NCI-H345 treated with DMSO at 0.1 percent for 48 hours (cell line): ENCODE results near the gene SMAD1.
"Not testable (repeated sequence)": the region's sequence is repeated elsewhere in the genome, so short reads cannot be mapped to it uniquely, and the experiment has no call there.

Experiments
- DNase-seq: peaks from one replicate; lab custom pipeline; 2025; ENCODE audit not compliant: unreplicated experiment; lab: John Stamatoyannopoulos, UW

SMAD1 gene

DNA sequence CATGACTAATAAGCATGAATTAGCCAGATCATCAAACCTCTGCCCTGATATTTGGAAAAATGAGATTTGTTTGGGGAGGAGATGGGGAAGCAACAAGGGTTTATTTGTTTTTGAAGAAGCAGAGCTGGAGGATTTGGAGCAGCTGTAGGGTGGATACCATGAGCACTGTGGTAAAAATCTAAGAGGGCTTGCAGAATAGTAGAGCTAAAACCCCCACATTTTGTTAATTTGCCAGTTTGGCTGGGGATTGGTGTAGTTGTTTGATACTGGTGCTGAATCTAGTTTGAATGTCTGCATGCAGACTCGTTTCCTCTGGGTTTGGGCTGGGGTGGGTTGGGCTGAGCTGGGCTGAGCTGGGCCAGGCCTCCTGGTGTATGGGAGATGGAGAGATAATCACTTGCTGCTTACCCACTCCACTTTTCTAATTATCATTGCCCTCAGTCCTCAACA is 43.7 kb downstream of the SMAD1 start:
- no peak for DNase-seq

DNA sequence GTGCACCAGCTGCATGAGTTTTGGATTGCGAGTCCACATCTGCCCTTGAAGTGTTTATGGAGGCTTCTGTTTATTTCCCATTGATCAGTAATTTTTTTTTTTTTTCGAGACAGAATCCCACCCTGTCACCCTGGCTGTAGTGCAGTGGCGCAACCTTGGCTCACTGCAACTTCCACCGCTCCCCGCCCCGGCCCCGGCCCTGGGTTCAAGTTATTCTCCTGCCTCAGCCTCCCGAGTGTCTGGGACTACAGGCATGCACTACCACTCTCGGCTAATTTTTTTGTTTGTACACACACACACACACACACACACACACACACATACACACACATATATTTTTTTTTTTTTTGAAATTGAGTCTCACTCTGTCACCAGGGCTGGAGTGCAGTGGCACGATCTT is 46.1 kb downstream of the SMAD1 start:
- DNase-seq, result no peak

DNA sequence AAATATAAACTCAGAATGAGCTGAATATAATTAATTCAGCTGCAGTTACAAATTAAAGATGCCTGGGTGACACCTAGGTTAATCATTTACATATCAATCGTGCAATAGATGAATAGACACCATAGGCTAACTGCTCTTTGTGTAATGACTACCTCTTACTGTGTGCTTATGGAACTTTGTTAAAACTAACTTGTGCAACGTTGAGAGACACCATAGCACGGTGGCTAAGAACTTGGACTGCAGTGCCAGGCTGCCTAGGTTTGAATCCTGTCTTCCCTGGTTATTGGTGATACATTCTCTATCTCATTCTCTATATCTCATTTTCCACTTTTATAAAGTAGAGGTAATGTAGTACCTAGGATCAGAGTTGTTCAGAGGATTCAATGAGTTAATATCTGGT is 46.9 kb downstream of the SMAD1 start:
- no peak for DNase-seq

DNA sequence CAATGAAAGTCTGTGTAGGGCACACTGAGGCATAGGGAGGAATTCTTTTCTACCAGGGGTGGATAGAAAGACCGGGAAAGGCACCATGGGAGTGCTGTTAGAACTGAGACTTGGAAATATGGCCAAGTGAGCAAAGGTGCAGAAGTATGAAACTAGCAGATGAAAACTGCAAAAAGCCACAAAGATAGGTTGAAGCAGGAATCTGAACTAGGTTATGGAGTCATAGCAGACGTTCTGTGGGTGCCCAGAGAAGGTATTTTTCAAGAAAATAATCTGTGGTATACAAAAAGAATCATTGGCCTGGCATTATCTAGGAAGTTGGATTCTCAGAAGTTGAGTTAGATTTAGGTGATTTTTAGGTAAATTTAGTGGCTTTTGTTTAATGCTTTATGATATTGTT is 48.5 kb downstream of the SMAD1 start:
- no peak for DNase-seq

DNA sequence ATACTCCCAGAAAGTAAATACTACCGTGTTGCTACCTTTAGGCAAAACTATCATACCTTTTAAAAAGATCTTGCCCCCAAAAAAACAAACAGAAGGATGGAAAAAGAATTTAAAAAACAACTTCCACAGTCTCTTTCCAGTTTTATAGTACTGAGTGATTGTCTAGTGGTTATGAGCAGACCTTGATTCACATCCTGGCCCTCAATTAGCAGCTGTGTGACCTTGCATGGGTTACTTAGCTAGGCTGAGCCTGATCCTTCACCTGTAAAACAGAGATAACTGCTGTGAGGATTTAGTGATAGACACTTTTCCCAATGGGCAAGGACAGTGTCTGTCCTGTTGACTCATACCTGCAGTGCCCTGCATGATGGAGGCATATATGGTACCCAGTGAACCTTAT is 49.0 kb downstream of the SMAD1 start:
- DNase-seq, result no peak

DNA sequence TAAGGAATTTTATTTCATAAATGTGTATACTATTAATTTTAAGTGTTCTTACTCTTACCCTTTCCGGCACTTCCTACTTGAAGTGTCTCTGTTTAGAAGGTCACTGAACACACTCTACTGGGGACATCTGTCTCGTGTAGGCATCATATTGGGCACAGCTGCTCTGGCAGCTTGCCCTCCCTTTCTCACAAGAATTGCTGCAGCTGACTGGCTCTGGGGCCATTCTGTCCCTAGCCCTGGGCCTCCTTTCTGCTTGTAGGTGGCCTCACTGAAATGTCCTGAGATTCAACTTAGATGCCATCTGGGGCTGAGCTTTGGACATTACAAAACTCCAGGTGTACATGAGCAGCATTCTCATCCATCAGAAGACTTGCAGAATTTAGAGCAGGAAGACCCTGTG is 49.6 kb downstream of the SMAD1 start:
- DNase-seq, result no peak

DNA sequence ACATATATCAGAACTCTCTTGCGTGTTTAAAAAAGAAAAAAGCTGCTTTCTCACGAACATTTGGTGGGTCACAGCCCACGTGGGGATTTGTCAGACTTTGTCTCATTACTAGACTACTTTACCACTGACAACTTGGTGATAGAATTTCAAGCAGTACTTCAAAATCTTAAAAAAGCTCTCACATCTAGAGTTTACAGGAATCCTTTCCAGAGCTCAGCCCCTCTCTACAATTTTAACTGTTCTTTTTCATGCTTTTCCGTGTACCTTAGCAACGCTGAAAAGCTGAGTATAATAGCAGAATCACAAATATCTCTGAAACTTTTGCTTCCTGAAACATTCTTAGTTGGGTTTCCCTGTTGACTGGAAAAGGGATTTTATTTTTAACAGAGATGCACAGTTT is 50.2 kb downstream of the SMAD1 start:
- DNase-seq, result no peak

DNA sequence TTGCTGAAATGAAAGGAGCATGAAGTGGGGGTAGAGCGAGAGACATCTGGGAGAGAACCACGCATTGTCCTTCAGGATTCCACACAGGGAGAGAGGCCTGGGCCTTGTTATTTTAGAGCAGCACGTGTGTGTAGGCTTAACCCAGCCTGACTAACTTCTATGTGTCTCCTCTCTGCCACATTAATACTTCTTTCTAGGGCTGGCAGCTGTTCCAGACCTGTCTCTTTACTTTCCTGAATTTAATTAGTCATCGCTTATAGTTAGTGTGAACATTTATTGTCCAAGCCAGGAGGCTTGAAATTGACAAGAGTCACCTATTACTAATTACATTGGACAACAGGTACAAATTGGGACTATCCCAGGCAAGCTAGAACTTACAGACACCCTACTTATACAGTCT is 51.3 kb downstream of the SMAD1 start:
- no peak for DNase-seq

DNA sequence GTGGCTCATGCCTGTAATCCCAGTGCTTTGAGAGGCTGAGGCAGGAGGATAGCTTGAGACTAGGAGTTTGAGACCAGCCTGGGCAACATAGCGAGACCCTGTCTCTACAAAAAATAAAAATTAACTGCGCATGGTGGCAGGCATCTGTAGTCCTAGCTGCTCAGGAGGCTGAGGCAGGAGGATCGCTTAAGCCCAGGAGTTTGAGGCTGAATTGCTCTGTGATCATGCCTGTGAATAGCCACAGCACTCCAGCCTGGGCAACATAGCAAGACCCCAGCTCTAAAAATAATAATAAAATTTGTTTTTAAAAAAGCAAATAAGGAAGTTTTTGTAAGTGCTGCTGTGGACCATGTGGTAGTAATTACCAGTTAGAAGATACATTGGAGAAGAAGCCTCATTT is 51.8 kb downstream of the SMAD1 start:
- not testable (repeated sequence) for DNase-seq

DNA sequence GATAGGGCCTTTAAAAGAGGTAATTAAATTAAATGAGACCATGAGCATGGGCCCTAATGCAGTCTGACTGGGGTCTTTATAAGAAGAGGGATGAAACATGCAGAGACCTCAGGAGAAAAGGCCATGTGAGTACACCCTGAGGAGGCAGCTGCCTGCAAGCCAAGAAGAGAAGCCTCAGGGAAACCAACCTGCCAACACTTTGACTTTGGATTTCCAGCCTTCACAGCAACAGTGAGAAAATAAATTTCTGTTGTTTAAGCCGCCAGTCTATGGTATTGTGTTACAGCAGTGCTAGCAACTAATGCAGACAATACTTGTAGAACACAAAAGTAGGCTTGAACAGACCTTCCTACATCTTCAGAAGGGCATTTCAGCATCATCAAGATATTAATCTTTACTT is 52.3 kb downstream of the SMAD1 start:
- no peak for DNase-seq

DNA sequence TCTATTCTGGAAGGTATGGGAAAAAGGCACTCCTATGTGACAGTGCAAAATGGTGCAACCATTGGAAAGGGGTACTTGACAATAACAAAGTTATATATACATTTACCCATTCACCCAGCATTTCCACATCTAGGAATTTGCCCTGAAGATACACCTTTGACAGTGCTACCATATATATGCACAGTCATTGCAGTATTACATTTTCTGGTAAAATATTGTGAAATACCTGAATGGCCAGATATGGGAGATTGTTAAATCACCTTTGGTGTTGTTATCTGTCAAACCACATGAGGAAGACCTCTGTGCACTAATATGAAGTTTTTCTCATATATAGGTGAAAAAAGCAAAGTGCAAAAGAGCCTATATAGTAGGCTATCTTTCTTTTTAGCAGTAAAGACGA is 53.5 kb downstream of the SMAD1 start:
- no peak for DNase-seq

DNA sequence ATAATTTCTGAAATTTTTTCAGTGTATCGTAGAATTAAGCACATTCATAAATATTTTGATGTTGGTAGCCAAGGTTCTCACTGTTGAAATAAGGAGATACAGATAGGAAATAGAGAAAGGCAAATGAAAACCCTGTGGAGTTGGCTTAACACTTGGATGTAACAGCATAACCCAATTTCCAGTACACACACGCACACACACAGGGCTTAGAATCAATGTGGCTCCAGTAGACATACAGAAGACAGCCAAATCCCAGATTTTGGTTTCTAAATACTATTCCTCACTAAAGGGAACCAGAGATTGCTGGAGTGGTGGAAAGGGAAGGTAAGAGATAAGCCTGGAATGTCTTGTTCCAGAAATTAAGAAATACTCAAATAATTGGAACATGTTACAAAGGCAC is 54.4 kb downstream of the SMAD1 start:
- DNase-seq, result no peak

DNA sequence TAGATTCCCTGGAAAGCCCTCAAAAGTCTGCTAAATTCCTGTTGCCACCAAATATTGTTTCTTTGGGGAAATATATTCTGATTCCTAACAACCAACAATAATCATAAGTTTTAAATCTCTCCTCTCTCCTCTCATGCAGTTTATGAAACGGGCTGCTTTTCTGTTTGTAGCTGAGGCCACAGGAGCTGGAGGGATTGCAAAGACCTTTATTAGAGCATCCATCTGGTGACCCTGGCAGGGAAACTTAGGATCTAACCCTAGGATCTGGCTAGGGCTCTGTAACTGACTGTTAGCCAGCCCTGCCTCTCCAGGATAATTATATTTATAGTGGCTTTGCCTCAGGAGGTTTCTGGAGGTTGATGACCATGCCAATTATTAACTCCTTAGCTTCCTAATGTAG is 56.9 kb downstream of the SMAD1 start:
- no peak for DNase-seq

DNA sequence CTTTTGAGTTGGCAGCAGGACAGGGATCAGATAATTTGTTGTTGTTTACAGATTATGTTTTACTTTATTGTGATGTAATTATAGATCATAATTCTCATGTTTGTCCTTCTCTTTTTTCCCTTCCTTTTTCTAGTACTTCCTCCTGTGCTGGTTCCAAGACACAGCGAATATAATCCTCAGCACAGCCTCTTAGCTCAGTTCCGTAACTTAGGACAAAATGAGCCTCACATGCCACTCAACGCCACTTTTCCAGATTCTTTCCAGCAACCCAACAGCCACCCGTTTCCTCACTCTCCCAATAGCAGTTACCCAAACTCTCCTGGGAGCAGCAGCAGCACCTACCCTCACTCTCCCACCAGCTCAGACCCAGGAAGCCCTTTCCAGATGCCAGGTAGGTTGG is 58.0 kb downstream of the SMAD1 start:
- no peak for DNase-seq

DNA sequence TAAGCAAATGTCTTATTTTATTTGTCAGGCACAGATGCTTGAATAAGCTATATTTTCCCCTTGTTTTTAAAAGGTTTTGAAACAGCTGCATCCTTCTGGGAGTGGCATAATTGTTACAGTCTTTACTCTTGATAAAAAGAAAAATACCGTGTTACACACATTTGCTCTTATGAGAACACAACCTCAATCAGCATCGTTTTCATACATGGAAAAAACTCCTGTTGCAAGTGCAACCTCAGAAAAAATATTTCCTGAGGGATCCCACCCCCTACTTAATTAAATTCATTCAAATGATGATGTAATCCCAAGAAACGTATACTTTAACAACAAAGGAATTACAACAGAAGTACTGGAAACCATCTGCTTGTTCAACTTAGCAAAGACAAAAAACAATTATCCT is 58.6 kb downstream of the SMAD1 start:
- DNase-seq, result no peak

DNA sequence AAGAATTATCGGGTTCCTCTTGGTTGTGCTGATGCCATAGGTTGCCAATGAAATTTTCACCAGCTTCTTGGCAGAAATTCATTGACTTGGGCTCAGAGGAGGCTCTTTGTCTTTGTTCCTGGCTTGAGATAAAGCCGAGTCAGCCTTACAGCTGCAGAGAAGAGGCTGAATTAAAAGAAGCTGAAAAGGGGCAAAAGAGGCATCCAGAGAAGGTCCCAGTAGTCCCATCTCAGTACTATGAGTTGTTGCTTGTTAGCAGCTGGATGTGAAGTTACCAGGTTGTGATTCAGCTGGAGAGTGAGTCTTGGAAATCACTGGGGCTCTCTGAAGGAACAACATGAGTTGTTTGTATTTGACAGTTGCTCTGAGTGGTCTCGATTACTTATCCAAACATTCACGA is 59.7 kb downstream of the SMAD1 start:
- DNase-seq, result no peak

DNA sequence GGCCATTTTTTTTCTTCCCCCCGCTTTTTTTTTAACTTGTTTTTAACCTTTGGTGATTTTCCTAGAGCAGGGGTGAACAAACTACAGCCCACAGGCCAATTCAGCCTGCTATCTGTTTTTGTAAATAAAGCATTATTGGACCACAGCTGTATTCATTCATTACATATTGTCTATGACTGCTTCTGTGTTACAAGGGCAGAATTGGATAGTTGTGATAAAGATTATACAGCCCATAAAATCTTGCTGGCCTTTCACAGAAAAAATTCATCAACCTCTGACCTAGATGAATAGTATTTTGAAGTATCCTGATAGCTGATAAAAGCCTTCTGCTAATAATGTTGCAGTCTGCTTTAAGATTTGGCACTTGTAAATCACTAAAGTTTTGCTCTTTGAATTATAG is 63.4 kb downstream of the SMAD1 start:
- no peak for DNase-seq

DNA sequence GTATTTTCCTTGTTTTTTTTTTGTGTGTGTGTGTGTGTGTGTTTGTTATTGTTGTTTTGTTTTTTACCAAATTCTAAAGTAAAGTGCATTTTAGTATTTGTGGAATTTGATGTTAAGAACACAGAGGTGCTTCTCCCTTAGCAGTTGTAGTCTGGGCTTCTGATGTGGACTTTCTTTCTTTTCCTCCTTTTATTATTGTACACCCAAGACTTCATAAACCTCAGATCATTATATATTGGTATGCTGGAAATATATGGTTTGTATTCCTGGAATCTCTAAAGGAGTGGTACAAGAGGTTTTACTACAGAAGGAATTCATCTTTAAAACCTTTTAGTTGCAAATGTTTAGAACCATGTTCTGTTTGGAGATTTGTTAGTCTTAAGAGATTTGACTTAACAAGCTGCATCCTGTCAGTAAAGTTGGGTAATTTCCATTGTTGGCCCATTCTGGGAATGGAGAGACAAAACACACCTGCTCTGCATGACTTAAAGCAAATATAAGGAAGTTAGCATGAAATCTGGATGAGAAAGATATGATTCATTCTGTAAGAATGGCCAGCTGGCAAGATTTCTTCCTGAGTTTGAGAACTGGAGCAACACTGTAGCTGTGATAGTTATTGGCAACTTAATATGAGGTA is 64.0 kb downstream of the SMAD1 start:
- no peak for DNase-seq

DNA sequence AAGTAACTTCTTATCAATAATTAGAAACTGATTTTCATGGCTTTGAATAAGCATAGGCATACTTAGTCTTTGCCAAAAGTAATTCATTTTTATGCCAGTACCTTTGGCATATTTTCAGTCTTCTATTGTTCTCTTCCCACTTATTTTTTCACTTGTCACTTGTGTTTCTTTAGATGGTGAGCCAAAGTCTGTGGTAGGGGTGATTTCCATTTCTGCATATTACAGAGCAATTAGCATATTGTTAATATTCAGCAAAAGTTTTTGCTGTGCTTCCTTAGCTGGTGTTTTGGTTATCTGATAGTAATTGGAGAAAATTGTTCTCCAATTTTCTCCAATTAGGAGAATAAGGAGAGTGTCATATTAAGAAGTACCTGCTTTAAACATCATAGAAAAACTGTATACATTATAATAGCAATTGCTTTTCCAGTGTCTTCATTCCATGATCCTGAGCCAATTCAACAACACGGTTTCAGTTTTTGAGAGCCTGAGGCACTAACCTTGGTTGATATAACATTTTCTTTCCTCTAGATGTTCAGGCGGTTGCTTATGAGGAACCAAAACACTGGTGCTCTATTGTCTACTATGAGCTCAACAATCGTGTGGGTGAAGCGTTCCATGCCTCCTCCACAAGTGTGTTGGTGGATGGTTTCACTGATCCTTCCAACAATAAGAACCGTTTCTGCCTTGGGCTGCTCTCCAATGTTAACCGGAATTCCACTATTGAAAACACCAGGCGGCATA is 64.7 kb downstream of the SMAD1 start:
- DNase-seq, result no peak

DNA sequence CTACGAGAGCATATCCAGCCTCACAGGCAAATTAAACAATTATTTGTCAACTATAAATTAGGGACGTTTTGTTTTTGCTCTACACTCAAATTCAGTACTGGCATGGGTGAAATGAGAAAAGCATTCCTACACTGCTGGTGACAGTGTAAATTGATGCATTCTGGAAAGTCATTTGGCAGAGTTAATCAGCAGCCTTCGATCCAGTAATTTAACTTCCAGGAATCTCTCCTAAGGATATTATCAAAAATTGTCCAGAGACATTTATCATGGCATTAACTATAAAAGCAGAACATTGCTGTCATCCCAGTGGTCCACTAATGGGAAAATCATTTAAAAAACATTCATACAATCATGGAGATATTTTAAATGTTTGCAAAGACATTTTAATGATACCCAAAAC is 70.0 kb downstream of the SMAD1 start:
- no peak for DNase-seq

DNA sequence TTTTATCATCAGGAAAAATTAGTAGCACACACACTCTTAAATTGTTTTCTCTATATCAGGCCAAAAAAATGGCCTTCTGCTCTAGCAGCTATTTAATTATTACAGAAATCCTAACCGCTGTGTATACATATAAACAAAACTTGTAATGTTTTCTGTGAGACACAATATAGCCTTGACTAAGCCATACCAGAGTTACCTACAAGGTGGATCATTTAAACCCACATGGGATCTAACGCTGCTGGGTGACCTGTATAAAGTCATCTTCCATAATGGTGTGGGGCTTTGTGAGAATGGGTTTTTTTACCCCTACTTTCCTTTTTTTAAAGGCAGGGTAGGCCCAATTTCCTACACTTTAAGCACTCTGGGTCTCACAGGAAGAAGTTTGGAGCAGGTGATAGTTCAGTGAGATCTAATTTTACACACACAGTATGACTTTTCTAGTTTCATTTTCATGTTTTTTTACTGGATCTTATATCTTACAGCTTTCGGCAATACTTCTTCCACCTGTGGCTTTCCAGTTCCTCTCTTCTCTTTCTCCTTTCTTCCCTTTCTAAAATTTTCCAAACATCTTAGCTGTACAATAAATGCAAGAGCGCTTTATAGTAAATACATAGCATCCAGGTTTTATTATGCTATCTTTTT is 70.6 kb downstream of the SMAD1 start:
- DNase-seq, result no peak

DNA sequence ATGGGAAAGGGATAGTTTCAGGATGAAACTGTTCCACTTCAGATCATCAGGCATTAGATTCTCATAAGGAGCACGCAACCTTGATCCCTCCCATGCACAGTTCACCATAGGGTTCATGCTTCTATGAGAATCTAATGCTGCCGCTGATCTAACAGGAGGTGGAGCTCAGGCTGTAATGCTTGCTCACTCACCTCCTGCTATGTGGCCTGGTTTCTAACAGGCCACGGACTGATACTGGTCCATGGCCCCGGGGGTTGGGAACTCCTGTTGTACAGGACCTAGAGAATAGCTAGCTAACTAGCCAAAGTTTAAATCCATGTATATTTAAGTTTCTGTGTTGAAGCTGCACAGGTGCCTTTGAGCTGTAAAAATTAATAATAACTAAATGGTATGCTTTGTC is 71.7 kb downstream of the SMAD1 start:
- DNase-seq, result no peak

DNA sequence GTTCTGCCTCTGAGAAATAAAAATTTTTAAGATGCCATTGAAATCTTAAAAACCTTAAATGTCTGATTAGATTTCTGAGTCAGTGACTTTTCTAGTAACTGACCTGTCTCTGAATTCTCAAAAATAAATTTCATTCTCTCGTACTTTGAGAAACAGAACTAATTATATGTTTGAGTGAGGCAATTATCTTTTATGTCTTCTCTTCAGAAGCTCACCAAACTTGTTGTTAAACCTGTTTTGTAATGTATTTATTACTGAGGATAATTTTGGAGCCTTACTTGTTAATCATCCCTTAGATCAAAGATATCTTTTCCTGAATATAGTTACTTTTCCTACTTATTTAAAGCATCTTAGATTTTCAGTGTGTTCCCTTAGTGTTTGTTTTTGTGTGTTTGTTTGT is 73.0 kb downstream of the SMAD1 start:
- no peak for DNase-seq
